HepG2 (cell line): ENCODE measurements around the gene FAM124A. TPM values are rescaled to one million over a fixed set of nuclear protein-coding genes. Genes with fewer than 3 reads are reported as not detected.

Experiments used
- ATAC-seq: fragments of 200-7000 bp; cut with Tn5 transposase; 3 replicates; pipeline ENCODE4 v1.9.1; 2020; ENCODE audit warnings: mild to moderate bottlenecking, moderate library complexity
- BruUV-seq: library from RNA; stranded (reverse); fragments of 400-500 nt; replicated peaks from 2 replicates; lab custom pipeline; 2021; lab: Mats Ljungman, UMichigan
- CTCF ChIA-PET: fragments of 300-600 bp; formaldehyde crosslinking; extraction: SDS; loops from one replicate; lab custom pipeline; 2021; ENCODE audit warnings: low total read pairs, inconsistent platforms, low intra/inter-chr PET ratio; lab: Yijun Ruan, JAX
- POLR2A ChIA-PET: fragments of 350-600 bp; sonication (Branson Sonifier 250); formaldehyde crosslinking; loops from one replicate; lab custom pipeline; 2020; ENCODE audit warnings: antibody characterized with exemption, inconsistent platforms; lab: Yijun Ruan, JAX
- DNase-seq: peaks from one replicate; pipeline ENCODE4 v3.0.0-alpha.2; 2015; ENCODE audit warnings: low spot score
- FAIRE-seq: peaks from 3 replicates; lab custom pipeline; 2011; peaks lifted over from hg19 to GRCh38; lab: Jason Lieb, UNC
- H2AFZ ChIP-seq: one replicate; pipeline ENCODE4 v1.6.1; 2011; ENCODE audit warnings: low read length, inconsistent platforms
- H3K27ac ChIP-seq: fragments of 300-600 bp; 3 replicates; pipeline ENCODE4 v1.8.0; 2011; ENCODE audit warnings: mixed run types, mild to moderate bottlenecking, mixed read lengths, low read length, inconsistent platforms; ENCODE audit not compliant: insufficient read depth; ENCODE audit errors: extremely low read length
- H3K27me3 ChIP-seq, 2 experiments: fragments of 200-600 bp in 1 of 2; 2 replicates in 1 of 2; 3 replicates in 1 of 2; pipeline versions ENCODE4 v1.6.0 to v1.8.0; 2011; ENCODE audit warnings: low read length in 2 of 2, mild to moderate bottlenecking in 2 of 2, moderate library complexity in 2 of 2, inconsistent platforms in 1 of 2; ENCODE audit not compliant: insufficient read depth in 2 of 2, control insufficient read depth in 1 of 2
- H3K36me3 ChIP-seq, 2 experiments: fragments of 200-600 bp in 1 of 2; replicated peaks in 1 of 2; 2 replicates in 1 of 2; 3 replicates in 1 of 2; pipeline versions ENCODE4 v1.5.1 to v1.8.0; 2011; ENCODE audit warnings: low read length in 2 of 2, inconsistent platforms in 1 of 2; ENCODE audit not compliant: insufficient read depth in 2 of 2, control insufficient read depth in 1 of 2
- H3K4me1 ChIP-seq: 2 replicates; pipeline ENCODE4 v1.5.1; 2012; ENCODE audit warnings: low read length, inconsistent platforms; ENCODE audit not compliant: insufficient read depth
- H3K4me2 ChIP-seq: 2 replicates; pipeline ENCODE4 v1.6.0; 2011; ENCODE audit warnings: low read depth, low read length, inconsistent platforms
- H3K4me3 ChIP-seq, 3 experiments: fragments of 200-600 bp in 1 of 3; sonication (generic), shearing (Covaris generic) in 1 of 3; replicated peaks in 1 of 3; 2 replicates each; pipeline ENCODE4 v1.5.1; 2011 to 2016; ENCODE audit warnings: low read length in 3 of 3, inconsistent platforms in 2 of 3, low read depth in 2 of 3, mild to moderate bottlenecking in 2 of 3, control low read depth in 1 of 3, mixed read lengths in 1 of 3; ENCODE audit not compliant: insufficient read depth in 1 of 3
- H3K79me2 ChIP-seq: one replicate; pipeline ENCODE4 v1.6.1; 2011; ENCODE audit warnings: low read length, inconsistent platforms; ENCODE audit not compliant: insufficient read depth
- H3K9ac ChIP-seq: 2 replicates; pipeline ENCODE4 v1.6.0; 2011; ENCODE audit warnings: mild to moderate bottlenecking, low read depth, low read length, inconsistent platforms; ENCODE audit not compliant: insufficient read depth
- H3K9me3 ChIP-seq: 2 replicates; pipeline ENCODE4 v1.5.1; 2012; ENCODE audit warnings: mild to moderate bottlenecking, low read length
- H4K20me1 ChIP-seq: 2 replicates; pipeline ENCODE4 v1.6.0; 2011; ENCODE audit warnings: inconsistent platforms, mild to moderate bottlenecking, low read length, moderate library complexity; ENCODE audit not compliant: insufficient read depth
- ELF4 ChIP-seq: sonication (generic); formaldehyde crosslinking; IDR thresholded peaks from 2 replicates; pipeline ENCODE4 v1.5.0; 2020; ENCODE audit warnings: missing genetic modification reagents, mild to moderate bottlenecking, moderate library complexity, borderline replicate concordance
- SMARCC2 ChIP-seq: fragments of 450-650 bp; IDR thresholded peaks from 2 replicates; pipeline ENCODE4 v1.6.1; 2017; ENCODE audit warnings: antibody characterized with exemption, mild to moderate bottlenecking
- ZBTB21 ChIP-seq: sonication (generic); formaldehyde crosslinking; IDR thresholded peaks from 2 replicates; pipeline ENCODE4 v1.4.0; 2020; ENCODE audit warnings: missing genetic modification reagents
- WGBS: methylation state at CpG from one replicate; pipeline ENCODE4 v1.1.6; 2017; ENCODE audit warnings: low lambda C conversion rate; 5-methylcytosine and 5-hydroxymethylcytosine counted together
- in situ Hi-C: cut with HindIII; loops from 2 replicates; pipeline ENCODE4 v1.10.0; 2017; ENCODE audit warnings: low pct_unique_long_range_greater_than_20kb; ENCODE audit not compliant: extremely low pct_ligation_motif_present
- intact Hi-C: fragments of 100-400 bp; cut with micrococcal nuclease; formaldehyde crosslinking; loops from one replicate; pipeline ENCODE4 v1.10.0; 2022; ENCODE audit not compliant: unreplicated experiment
- polyA plus RNA-seq, 8 experiments: library from polyadenylated mRNA; depleted of rRNA in 3 of 8; stranded (reverse) in 7 of 8; unstranded in 1 of 8; fragments of >200 nt; fragmentation: Illumina TruSeq in 4 of 8; extraction: Trizol in 4 of 8; gene quantifications; 2 replicates each; pipeline versions ENCODE4 v1.2.1 to v1.2.3, GENCODE V29; 2011 to 2016; ENCODE audit warnings: low read depth in 4 of 8, missing spikeins in 1 of 8, mixed read lengths in 1 of 8; ENCODE audit not compliant: insufficient read depth in 1 of 8
- total RNA-seq, 5 experiments: library from RNA; depleted of rRNA; stranded (reverse); fragments of >200 nt; fragmentation: Illumina TruSeq; extraction: Trizol; gene quantifications; 2 replicates each; pipeline ENCODE4 v1.2.3, GENCODE V29; 2016; ENCODE audit warnings: low read depth in 1 of 5
- TF ChIP-seq, protein P1 (sequence below): sonication (generic); formaldehyde crosslinking; IDR thresholded peaks from 2 replicates; pipeline ENCODE4 v1.4.0; 2020; ENCODE audit warnings: missing genetic modification reagents, borderline replicate concordance
- TF ChIP-seq, protein P2 (sequence below): sonication (generic); formaldehyde crosslinking; conservative IDR thresholded peaks from 2 replicates; pipeline ENCODE4 v1.8.0; 2022; ENCODE audit warnings: mild to moderate bottlenecking, moderate library complexity, missing genetic modification reagents

The FAM124A gene
- total and polyA plus RNA-seq, 2 of the 13 experiments (the other 11 are each of a cell fraction or from before 2014, with no cell fraction given), result not detected

DNA sequence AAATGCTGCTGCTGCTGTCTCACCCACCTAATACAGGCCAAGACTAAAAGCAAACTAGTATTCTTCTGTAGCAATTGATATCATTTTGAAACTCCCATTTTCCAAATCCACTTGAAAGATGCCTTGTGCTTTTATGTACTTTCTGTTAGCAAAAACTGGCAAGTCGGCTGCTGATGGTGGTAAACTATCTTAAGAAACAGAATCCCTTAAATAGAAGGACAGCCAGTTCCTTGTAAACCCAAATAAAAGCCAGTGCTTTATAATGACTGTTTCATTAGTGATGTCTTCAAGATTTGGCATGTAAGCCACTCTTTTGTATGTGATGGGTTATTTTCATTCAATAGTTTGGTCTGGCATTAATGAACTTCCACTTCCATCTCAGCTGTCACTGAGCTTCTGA, 5.2 kb downstream of the FAM124A start:
- no peak overlapping the region for H3K9ac ChIP-seq
- CTCF ChIA-PET, result no interaction called here
- no peak overlapping the region for H3K4me2 ChIP-seq
- in situ Hi-C loops, result no loop called here
- no peaks in the 10 kb centered on the region for H4K20me1 ChIP-seq
- POLR2A ChIA-PET, result no interaction called here
- H3K4me3 ChIP-seq, result no peak overlapping the region
- no peak for DNase-seq
- H3K27ac ChIP-seq, result no peak overlapping the region
- FAIRE-seq, result no peak
- BruUV-seq, result no TSS peak
- WGBS, result 0% methylated on average over 1 of the region's 1 CpG
- no peaks in the 10 kb centered on the region for H3K79me2 ChIP-seq
- TF ChIP-seq, protein P1, sequence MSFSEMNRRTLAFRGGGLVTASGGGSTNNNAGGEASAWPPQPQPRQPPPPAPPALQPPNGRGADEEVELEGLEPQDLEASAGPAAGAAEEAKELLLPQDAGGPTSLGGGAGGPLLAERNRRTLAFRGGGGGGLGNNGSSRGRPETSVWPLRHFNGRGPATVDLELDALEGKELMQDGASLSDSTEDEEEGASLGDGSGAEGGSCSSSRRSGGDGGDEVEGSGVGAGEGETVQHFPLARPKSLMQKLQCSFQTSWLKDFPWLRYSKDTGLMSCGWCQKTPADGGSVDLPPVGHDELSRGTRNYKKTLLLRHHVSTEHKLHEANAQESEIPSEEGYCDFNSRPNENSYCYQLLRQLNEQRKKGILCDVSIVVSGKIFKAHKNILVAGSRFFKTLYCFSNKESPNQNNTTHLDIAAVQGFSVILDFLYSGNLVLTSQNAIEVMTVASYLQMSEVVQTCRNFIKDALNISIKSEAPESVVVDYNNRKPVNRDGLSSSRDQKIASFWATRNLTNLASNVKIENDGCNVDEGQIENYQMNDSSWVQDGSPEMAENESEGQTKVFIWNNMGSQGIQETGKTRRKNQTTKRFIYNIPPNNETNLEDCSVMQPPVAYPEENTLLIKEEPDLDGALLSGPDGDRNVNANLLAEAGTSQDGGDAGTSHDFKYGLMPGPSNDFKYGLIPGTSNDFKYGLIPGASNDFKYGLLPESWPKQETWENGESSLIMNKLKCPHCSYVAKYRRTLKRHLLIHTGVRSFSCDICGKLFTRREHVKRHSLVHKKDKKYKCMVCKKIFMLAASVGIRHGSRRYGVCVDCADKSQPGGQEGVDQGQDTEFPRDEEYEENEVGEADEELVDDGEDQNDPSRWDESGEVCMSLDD (CRISPR knock-in tag), result no peak
- TF ChIP-seq SMARCC2 (no peak), ZBTB21 (CRISPR knock-in tag) (no peak), ELF4 (no peak)
- TF ChIP-seq, protein P2, sequence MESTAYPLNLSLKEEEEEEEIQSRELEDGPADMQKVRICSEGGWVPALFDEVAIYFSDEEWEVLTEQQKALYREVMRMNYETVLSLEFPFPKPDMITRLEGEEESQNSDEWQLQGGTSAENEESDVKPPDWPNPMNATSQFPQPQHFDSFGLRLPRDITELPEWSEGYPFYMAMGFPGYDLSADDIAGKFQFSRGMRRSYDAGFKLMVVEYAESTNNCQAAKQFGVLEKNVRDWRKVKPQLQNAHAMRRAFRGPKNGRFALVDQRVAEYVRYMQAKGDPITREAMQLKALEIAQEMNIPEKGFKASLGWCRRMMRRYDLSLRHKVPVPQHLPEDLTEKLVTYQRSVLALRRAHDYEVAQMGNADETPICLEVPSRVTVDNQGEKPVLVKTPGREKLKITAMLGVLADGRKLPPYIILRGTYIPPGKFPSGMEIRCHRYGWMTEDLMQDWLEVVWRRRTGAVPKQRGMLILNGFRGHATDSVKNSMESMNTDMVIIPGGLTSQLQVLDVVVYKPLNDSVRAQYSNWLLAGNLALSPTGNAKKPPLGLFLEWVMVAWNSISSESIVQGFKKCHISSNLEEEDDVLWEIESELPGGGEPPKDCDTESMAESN (CRISPR knock-in tag), result no peak
- H3K27me3 ChIP-seq, result peaks cover 5 to 55% of the 10 kb centered on the region in 2 experiments
- H2AFZ ChIP-seq, result no peak overlapping the region
- H3K4me1 ChIP-seq, result 0 out of 2 replicates have a peak, but pooled peaks cover 6% of the 10 kb centered on the region
- H3K9me3 ChIP-seq, result no peaks in the 10 kb centered on the region
- intact Hi-C loops, result no loop called here
- H3K36me3 ChIP-seq, result no peaks in the 10 kb centered on the region
- no peak for ATAC-seq
